H1 (cell line): ENCODE data around the gene SLC7A8. TPM values are rescaled to one million over a fixed set of nuclear protein-coding genes. Genes with fewer than 3 reads are reported as not detected.

Experiments used
- CTCF ChIA-PET: fragments of 300-600 bp; sonication (Branson Sonifier 250); formaldehyde crosslinking; loops from one replicate; lab custom pipeline; 2021; ENCODE audit not compliant: partially characterized antibody; lab: Charles Lee
- POLR2A ChIA-PET: fragments of 300-600 bp; sonication (Branson Sonifier 250); formaldehyde crosslinking; loops from one replicate; lab custom pipeline; 2021; ENCODE audit warnings: inconsistent platforms; ENCODE audit not compliant: partially characterized antibody; lab: Charles Lee
- DNase-seq, 2 experiments: peaks; one replicate each; pipeline versions ENCODE4 v3.0.0 to v3.0.0-alpha.2; 2010 to 2022; ENCODE audit warnings: low spot score in 2 of 2, low read depth in 1 of 2, mixed read lengths in 1 of 2
- FAIRE-seq: peaks from 2 replicates; lab custom pipeline; 2011; peaks lifted over from hg19 to GRCh38; lab: Jason Lieb, UNC
- H2AFZ ChIP-seq: 2 replicates; pipeline ENCODE4 v1.8.1; 2012; ENCODE audit warnings: low read length, inconsistent platforms
- H2AK5ac ChIP-seq: 2 replicates; pipeline ENCODE4 v1.6.1; 2013; ENCODE audit warnings: low read depth, low read length
- H2BK120ac ChIP-seq: replicated peaks from 2 replicates; pipeline ENCODE3; 2013; ENCODE audit warnings: low read depth, low read length, inconsistent platforms
- H2BK12ac ChIP-seq: 2 replicates; pipeline ENCODE4 v1.6.1; 2013; ENCODE audit warnings: low read depth, low read length
- H2BK15ac ChIP-seq: 2 replicates; pipeline ENCODE4 v1.6.1; 2013; ENCODE audit warnings: low read length
- H2BK20ac ChIP-seq: 2 replicates; pipeline ENCODE4 v1.6.1; 2013; ENCODE audit warnings: low read length
- H2BK5ac ChIP-seq: 2 replicates; pipeline ENCODE4 v1.6.1; 2013; ENCODE audit warnings: low read depth, low read length
- H3K14ac ChIP-seq: 2 replicates; pipeline ENCODE4 v1.6.1; 2013; ENCODE audit warnings: inconsistent platforms; ENCODE audit not compliant: insufficient read length
- H3K18ac ChIP-seq: 2 replicates; pipeline ENCODE4 v1.6.1; 2013; ENCODE audit warnings: low read length; ENCODE audit errors: extremely low read depth
- H3K23ac ChIP-seq: 2 replicates; pipeline ENCODE4 v1.6.1; 2013; ENCODE audit warnings: inconsistent platforms; ENCODE audit not compliant: insufficient read length
- H3K23me2 ChIP-seq: 2 replicates; pipeline ENCODE4 v1.6.1; 2013; ENCODE audit warnings: low read depth, low read length
- H3K27ac ChIP-seq: 2 replicates; pipeline ENCODE4 v1.6.1; 2011; ENCODE audit warnings: low read depth, low read length, inconsistent platforms
- H3K27me3 ChIP-seq, 4 experiments: replicated peaks in 1 of 4; 1 replicate in 1 of 4; 2 replicates in 3 of 4; pipeline versions ENCODE4 v1.6.1 to v1.8.1; 2011 to 2013; ENCODE audit warnings: low read length in 3 of 4, mild to moderate bottlenecking in 3 of 4, inconsistent platforms in 2 of 4, mixed read lengths in 2 of 4, moderate library complexity in 1 of 4; ENCODE audit not compliant: control insufficient read depth in 3 of 4, insufficient read depth in 3 of 4; ENCODE audit errors: extremely low read depth in 1 of 4
- H3K36me3 ChIP-seq, 4 experiments: 2 replicates each; pipeline versions ENCODE4 v1.6.1 to v1.8.1; 2011 to 2013; ENCODE audit warnings: mild to moderate bottlenecking in 4 of 4, low read length in 3 of 4, moderate library complexity in 2 of 4, control low read depth in 1 of 4, inconsistent platforms in 1 of 4; ENCODE audit not compliant: insufficient read depth in 4 of 4, control insufficient read depth in 2 of 4
- H3K4ac ChIP-seq: replicated peaks from 2 replicates; pipeline ENCODE3; 2013; ENCODE audit warnings: low read length, low read depth, mixed read lengths, inconsistent platforms; ENCODE audit not compliant: insufficient read length
- H3K4me1 ChIP-seq, 4 experiments: replicated peaks in 1 of 4; 1 replicate in 1 of 4; 2 replicates in 3 of 4; pipeline versions ENCODE4 v1.6.1 to v1.8.1; 2011 to 2013; ENCODE audit warnings: low read length in 3 of 4, inconsistent platforms in 2 of 4, mixed read lengths in 1 of 4; ENCODE audit not compliant: insufficient read depth in 4 of 4, control insufficient read depth in 3 of 4
- H3K4me2 ChIP-seq, 2 experiments: 2 replicates each; pipeline versions ENCODE4 v1.6.1 to v1.8.1; 2011 to 2013; ENCODE audit warnings: low read depth in 2 of 2, low read length in 2 of 2, control low read depth in 1 of 2, inconsistent platforms in 1 of 2, mild to moderate bottlenecking in 1 of 2; ENCODE audit not compliant: insufficient read depth in 1 of 2
- H3K4me3 ChIP-seq, 4 experiments: fragments of 200-600, 300-600 bp in 1 of 4; sonication (generic), shearing (Covaris generic), sonication (Bioruptor Twin) in 1 of 4; 2 replicates each; pipeline versions ENCODE4 v1.5.1 to v1.8.1; 2011 to 2016; ENCODE audit warnings: low read length in 4 of 4, low read depth in 3 of 4, control low read depth in 2 of 4, inconsistent platforms in 2 of 4, mild to moderate bottlenecking in 2 of 4, mixed read lengths in 1 of 4, moderate library complexity in 1 of 4; ENCODE audit not compliant: insufficient read depth in 2 of 4; ENCODE audit errors: extremely low read depth in 1 of 4
- H3K56ac ChIP-seq: replicated peaks from 2 replicates; pipeline ENCODE3; 2013; ENCODE audit warnings: low read depth, mild to moderate bottlenecking, mixed read lengths, low read length, inconsistent platforms; ENCODE audit not compliant: insufficient read length
- H3K79me1 ChIP-seq: 2 replicates; pipeline ENCODE4 v1.6.1; 2013; ENCODE audit warnings: low read depth, low read length, control low read depth
- H3K79me2 ChIP-seq, 2 experiments: 2 replicates each; pipeline versions ENCODE4 v1.6.1 to v1.8.1; 2012 to 2013; ENCODE audit warnings: low read length in 2 of 2, mild to moderate bottlenecking in 2 of 2, inconsistent platforms in 1 of 2; ENCODE audit not compliant: insufficient read depth in 2 of 2, control insufficient read depth in 1 of 2
- H3K9ac ChIP-seq, 4 experiments: replicated peaks in 1 of 4; 1 replicate in 1 of 4; 2 replicates in 3 of 4; pipeline versions ENCODE4 v1.6.1 to v1.8.1; 2011 to 2013; ENCODE audit warnings: low read depth in 3 of 4, low read length in 3 of 4, control low read depth in 2 of 4, mild to moderate bottlenecking in 2 of 4, moderate library complexity in 2 of 4, inconsistent platforms in 1 of 4; ENCODE audit errors: extremely low read depth in 1 of 4
- H3K9me3 ChIP-seq, 2 experiments: 2 replicates each; pipeline versions ENCODE4 v1.6.1 to v1.8.1; 2012 to 2013; ENCODE audit warnings: mild to moderate bottlenecking in 2 of 2, moderate library complexity in 2 of 2, control low read depth in 1 of 2, inconsistent platforms in 1 of 2, low read depth in 1 of 2, low read length in 1 of 2, mixed read lengths in 1 of 2; ENCODE audit not compliant: insufficient read depth in 2 of 2
- H4K20me1 ChIP-seq, 2 experiments: replicated peaks in 1 of 2; 2 replicates each; pipeline versions ENCODE3 to v1.8.1; 2011 to 2013; ENCODE audit warnings: inconsistent platforms in 2 of 2, low read length in 2 of 2, mild to moderate bottlenecking in 1 of 2; ENCODE audit not compliant: insufficient read depth in 2 of 2, control insufficient read depth in 1 of 2
- H4K5ac ChIP-seq: 2 replicates; pipeline ENCODE4 v1.6.1; 2013; ENCODE audit warnings: low read length, low read depth, mixed read lengths, inconsistent platforms; ENCODE audit not compliant: insufficient read length
- H4K8ac ChIP-seq: 2 replicates; pipeline ENCODE4 v1.8.0; 2013; ENCODE audit warnings: mild to moderate bottlenecking, moderate library complexity, low read length, inconsistent platforms; ENCODE audit not compliant: insufficient read depth; ENCODE audit errors: extremely low read depth
- H4K91ac ChIP-seq: replicated peaks from 2 replicates; pipeline ENCODE3; 2013; ENCODE audit warnings: low read length, mixed read lengths, inconsistent platforms; ENCODE audit not compliant: insufficient read length
- BACH1 ChIP-seq: IDR thresholded peaks from 2 replicates; pipeline ENCODE4 v1.6.1; 2012; ENCODE audit warnings: low read length, improper control_type of control experiment
- SP4 ChIP-seq: IDR thresholded peaks from 2 replicates; pipeline ENCODE4 v1.6.1; 2012; ENCODE audit warnings: low read length, inconsistent platforms
- YY1 ChIP-seq: IDR thresholded peaks from 2 replicates; pipeline ENCODE4 v1.6.1; 2011; ENCODE audit warnings: low read depth, mild to moderate bottlenecking, low read length
- WGBS, 2 experiments: shearing (Covaris generic) in 1 of 2; methylation state at CpG; one replicate each; pipeline versions ENCODE4 v1.1.6 to v1.1.7; 2013 to 2015; ENCODE audit warnings: low lambda C conversion rate in 2 of 2, mixed read lengths in 2 of 2, inconsistent platforms in 1 of 2, low coverage in 1 of 2, missing lambda C conversion rate in 1 of 2; ENCODE audit not compliant: insufficient replicate concordance in 2 of 2, insufficient coverage in 1 of 2, insufficient read length in 1 of 2; ENCODE audit errors: extremely low coverage in 1 of 2, missing lambda C conversion rate in 1 of 2; 5-methylcytosine and 5-hydroxymethylcytosine counted together
- polyA plus RNA-seq, 7 experiments: library from polyadenylated mRNA; depleted of rRNA in 3 of 7; stranded (reverse) in 5 of 7; unstranded in 2 of 7; fragments of >200 nt in 5 of 7; fragments of 200-250 nt in 2 of 7; gene quantifications; 1 replicate in 5 of 7; 2 replicates in 1 of 7; 4 replicates in 1 of 7; pipeline versions ENCODE4 v1.2.1 to v1.2.3, GENCODE V29; 2011 to 2013; ENCODE audit warnings: missing spikeins in 2 of 7, mixed read lengths in 2 of 7
- total RNA-seq: library from RNA; stranded (reverse); fragmentation: NEBNext Ultra II Directional; extraction: Animal tissue kit (Norgen Biotek cat#: 25700); gene quantifications from 2 replicates; pipeline ENCODE4 v1.2.1, GENCODE V29; 2021

The SLC7A8 gene
- total and polyA plus RNA-seq, 2 of the 8 experiments (the other 6 are each of a cell fraction or from before 2014, with no cell fraction given), result 182 to 204 TPM

DNA sequence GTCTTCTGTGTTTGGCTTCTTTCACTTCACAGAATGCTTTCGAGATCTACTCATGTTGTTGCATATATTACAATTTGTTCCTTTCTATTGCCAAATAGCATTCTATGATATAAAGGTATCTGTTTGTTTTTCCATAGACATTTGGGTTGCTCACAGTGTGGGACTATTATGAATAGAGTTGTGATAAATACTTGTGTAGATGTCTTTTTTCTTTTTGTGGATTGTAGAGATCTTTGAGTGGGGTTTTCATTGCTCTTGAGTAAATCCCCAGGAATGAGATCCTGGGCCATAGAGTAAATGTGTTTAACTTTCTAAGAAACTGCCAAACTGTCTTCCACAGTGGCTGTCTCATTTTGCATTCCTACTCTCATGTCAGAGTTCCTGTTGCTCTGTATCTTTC, 39.5 kb downstream of the SLC7A8 start:
- no peak overlapping the region for H3K56ac ChIP-seq
- H4K20me1 ChIP-seq, result peaks cover 2 to 6% of the 10 kb centered on the region in 2 experiments
- no peak overlapping the region for H3K4ac ChIP-seq
- no peaks in the 10 kb centered on the region for H3K27me3 ChIP-seq
- no peak overlapping the region for H3K9ac ChIP-seq
- no peak overlapping the region for H2BK20ac ChIP-seq
- H3K36me3 ChIP-seq, result peaks cover 12 to 50% (median 26%) of the 10 kb centered on the region in 4 experiments; a peak in 7 of 8 replicates
- no peak overlapping the region for H2BK12ac ChIP-seq
- no peak overlapping the region for H3K4me3 ChIP-seq
- FAIRE-seq (no peak), DNase-seq (no peak)
- no peak overlapping the region for H4K5ac ChIP-seq
- H4K8ac ChIP-seq, result no peak overlapping the region
- H3K23me2 ChIP-seq, result peaks cover 3% of the 10 kb centered on the region; the same call in 1 of the 2 replicates
- no peak overlapping the region for H2BK5ac ChIP-seq
- no peaks in the 10 kb centered on the region for H3K4me1 ChIP-seq
- TF ChIP-seq SP4 (no peak), YY1 (no peak), BACH1 (no peak)
- WGBS, 2 experiments, result 88% methylated on average over 1 of the region's 1 CpG; no CpG with 5 or more reads in 1 of the 2 experiments
- H3K14ac ChIP-seq, result no peak overlapping the region
- H2AFZ ChIP-seq, result no peak overlapping the region
- no peak overlapping the region for H3K27ac ChIP-seq
- no peak overlapping the region for H2AK5ac ChIP-seq
- CTCF ChIA-PET, result interaction anchor here (1.0 to 3.1 kb wide), 5 partner anchors 9 to 43 kb away, joined by 3 to 13 read pairs (median 6); no protein-coding TSS in a partner anchor
- H3K79me1 ChIP-seq, result no peaks in the 10 kb centered on the region; the same call in 1 of the 2 replicates
- H3K18ac ChIP-seq, result no peak overlapping the region
- H4K91ac ChIP-seq, result no peak overlapping the region
- POLR2A ChIA-PET, result interaction anchor here (0.8 to 2.9 kb wide), 3 partner anchors 9 to 29 kb away, joined by 3 to 10 read pairs (median 7); no protein-coding TSS in a partner anchor
- no peak overlapping the region for H2BK120ac ChIP-seq
- no peak overlapping the region for H3K4me2 ChIP-seq
- H3K23ac ChIP-seq, result no peak overlapping the region
- no peak overlapping the region for H2BK15ac ChIP-seq
- no peaks in the 10 kb centered on the region for H3K79me2 ChIP-seq
- no peaks in the 10 kb centered on the region for H3K9me3 ChIP-seq
